GM12891 (cell line): Measurements from ENCODE around the gene TAMM41.

Experiments
- DNase-seq: peaks from one replicate; pipeline ENCODE4 v3.0.0; 2011; ENCODE audit warnings: low spot score; ENCODE audit not compliant: insufficient read length
- FAIRE-seq: peaks from 2 replicates; lab custom pipeline; 2011; peaks lifted over from hg19 to GRCh38; lab: Jason Lieb, UNC
- PAX5 ChIP-seq: IDR thresholded peaks from 2 replicates; pipeline ENCODE4 v1.6.1; 2011; ENCODE audit warnings: low read length, moderate library complexity, mild to moderate bottlenecking; ENCODE audit not compliant: insufficient read depth, severe bottlenecking
- POLR2A ChIP-seq: IDR thresholded peaks from 2 replicates; pipeline ENCODE4 v1.6.1; 2011; ENCODE audit warnings: low read depth, low read length, control low read depth
- POLR2AphosphoS5 ChIP-seq: IDR thresholded peaks from 2 replicates; pipeline ENCODE4 v1.6.1; 2011; ENCODE audit warnings: low read depth, low read length, control low read depth
- POU2F2 ChIP-seq: IDR thresholded peaks from 2 replicates; pipeline ENCODE4 v1.6.1; 2011; ENCODE audit warnings: low read depth, mild to moderate bottlenecking, control low read depth, low read length, moderate library complexity
- SPI1 ChIP-seq: IDR thresholded peaks from 2 replicates; pipeline ENCODE4 v1.6.1; 2011; ENCODE audit warnings: low read depth, low read length, control low read depth
- TAF1 ChIP-seq: IDR thresholded peaks from 2 replicates; pipeline ENCODE4 v1.6.1; 2011; ENCODE audit warnings: low read depth, low read length, control low read depth

The TAMM41 gene

DNA sequence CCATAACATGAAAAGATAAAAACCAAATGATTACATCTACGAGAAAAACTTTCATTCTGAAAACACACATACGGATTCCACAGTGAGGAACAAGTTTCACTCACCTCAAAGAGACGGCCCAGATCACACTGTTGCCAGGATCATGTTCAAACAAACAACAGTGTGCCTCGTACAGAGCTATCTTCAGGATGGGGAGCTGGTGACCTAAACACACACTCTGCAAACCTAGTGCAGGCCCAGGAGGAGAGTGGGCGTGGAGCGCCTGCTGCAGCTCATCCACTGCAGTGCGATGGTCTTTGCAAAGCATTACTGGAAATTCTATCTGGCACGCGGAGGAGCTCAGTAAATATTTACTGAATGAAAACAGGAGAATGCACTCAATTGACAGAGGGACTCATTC lies 38.5 kb downstream of the TAMM41 start:
- DNase-seq (no peak), FAIRE-seq (no peak)
- TF ChIP-seq POU2F2 (no peak), POLR2AphosphoS5 (no peak), SPI1 (no peak), PAX5 (no peak), TAF1 (no peak), POLR2A (no peak)

DNA sequence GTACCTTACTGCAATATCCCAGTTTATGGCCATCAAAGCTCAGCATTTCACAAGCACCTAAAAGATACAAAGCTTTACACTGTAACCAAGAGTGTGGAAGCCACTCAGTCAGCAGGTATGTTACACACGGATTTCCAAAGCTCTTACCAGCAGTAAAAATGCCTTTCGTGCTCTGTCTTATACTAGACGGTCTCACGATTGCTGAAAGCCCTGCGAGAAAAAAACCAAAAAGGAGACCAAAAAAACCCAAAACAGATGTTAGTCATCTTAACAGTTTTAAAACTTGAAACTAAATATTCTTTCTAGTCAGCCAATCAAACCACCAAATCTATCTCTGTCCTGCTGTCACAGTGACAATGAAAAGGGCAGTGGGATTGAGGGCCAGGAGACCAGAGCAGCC lies 39.0 kb downstream of the TAMM41 start:
- FAIRE-seq (no peak), DNase-seq (no peak)
- TF ChIP-seq PAX5 (no peak), POLR2AphosphoS5 (no peak), POU2F2 (no peak)

DNA sequence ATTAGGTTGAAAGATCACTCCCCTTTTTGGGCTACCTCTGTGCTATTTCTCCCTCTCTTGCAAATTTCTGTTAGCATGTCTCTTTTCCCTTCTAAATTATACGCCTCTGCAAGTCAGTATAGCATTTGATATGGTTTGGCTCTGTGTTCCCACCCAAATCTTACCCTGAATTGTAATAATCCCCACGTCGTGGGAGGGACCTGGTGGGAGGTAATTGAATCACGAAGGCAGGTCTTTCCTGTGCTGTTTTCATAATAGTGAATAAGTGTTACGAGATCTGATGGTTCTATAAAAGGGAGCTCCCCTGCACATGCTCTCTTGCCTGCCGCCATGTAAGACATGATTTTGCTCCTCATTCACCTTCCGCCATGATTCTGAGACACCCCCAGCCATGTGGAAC lies 41.0 kb downstream of the TAMM41 start:
- TF ChIP-seq POLR2AphosphoS5 (no peak), TAF1 (no peak), POLR2A (no peak), SPI1 (no peak), POU2F2 (no peak), PAX5 (no peak)
- DNase-seq (no peak), FAIRE-seq (no peak)

DNA sequence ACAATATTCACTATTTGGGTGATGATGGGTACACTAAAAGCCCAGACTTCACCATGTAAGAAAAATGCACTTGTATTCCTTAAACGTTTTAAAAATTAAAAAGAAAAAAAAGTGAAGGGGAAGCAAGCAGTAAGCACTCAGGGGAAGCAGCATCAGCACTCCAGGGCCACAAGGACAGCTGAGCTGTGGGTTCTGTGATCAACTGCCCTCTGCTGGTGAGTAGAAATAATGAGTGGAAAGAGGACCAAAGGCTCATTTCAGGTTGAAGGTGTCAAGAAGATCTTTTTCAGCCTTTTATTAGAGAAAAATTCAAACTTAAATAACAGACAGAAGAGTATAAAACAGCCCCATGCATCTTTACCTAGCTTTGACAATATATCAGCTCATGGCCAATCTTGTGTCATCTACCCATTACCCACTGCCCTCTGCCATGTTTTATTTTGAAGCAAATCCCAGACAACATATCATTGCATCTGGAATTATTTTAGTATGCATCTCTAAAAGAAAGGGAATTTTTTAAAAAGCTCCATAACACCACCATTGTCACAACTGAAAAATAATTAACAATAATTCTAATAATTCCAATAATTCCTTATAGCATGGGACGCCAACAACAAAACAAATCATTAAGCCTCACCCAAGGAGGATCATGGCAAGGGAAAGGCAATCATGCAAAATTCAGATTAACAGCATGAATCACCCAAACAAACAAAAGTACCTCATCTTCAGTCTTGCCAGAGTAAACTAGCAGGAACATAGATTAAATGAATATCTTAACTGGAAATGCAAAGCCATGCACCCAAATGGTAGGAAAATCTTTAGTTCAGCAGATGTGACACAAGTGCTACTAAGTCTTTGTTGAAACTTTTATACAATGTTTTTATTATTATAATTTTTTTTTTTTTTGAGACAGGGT lies 42.5 kb downstream of the TAMM41 start:
- DNase-seq (peak; percentile 43), FAIRE-seq (no peak)
- TF ChIP-seq PAX5 (no peak), TAF1 (no peak), POLR2A (no peak), POLR2AphosphoS5 (no peak), SPI1 (no peak), POU2F2 (no peak)

DNA sequence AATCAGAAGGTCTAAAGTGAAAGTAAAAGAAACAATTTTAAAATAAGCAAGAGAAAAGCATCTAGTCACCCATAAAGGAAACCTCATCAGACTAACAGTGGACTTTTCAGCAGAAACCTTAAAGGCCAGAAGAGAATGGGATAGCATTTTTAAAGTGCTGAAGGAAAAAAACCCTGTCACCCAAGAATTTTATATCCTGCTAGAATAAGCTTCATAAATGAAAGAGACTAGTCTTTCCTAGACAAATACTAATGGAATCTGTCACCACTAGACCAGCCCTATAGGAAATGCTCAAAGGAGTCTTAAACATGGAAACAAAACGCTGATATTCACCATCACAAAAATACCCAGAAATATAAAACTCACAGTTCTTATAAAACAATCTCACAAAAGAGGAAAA lies 46.9 kb downstream of the TAMM41 start:
- TF ChIP-seq POLR2A (no peak), TAF1 (no peak), POLR2AphosphoS5 (no peak), POU2F2 (no peak), PAX5 (no peak), SPI1 (no peak)
- FAIRE-seq: no peak
- no peak for DNase-seq

DNA sequence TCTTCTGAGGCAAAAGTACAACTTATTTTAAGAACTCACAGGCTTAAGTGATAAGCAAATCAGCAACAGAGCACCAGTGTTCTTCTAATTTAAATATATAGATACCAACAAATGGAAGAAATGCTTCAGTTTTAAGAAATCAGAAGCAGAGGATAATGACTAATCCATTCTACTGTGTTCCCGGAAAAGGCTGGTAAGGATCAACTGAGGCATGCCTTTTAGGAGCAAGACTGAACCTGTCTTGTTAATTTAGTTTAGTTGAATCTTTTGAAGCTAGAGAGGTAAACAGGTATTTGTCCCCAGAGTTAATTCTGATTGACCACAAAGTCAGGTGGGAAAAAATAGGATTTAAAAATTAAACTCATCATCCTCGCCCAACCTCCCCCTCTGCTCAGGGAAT lies 51.8 kb downstream of the TAMM41 start:
- no peak for DNase-seq
- TF ChIP-seq TAF1 (no peak), PAX5 (no peak), SPI1 (no peak), POLR2A (no peak), POU2F2 (no peak), POLR2AphosphoS5 (no peak)
- FAIRE-seq: no peak

DNA sequence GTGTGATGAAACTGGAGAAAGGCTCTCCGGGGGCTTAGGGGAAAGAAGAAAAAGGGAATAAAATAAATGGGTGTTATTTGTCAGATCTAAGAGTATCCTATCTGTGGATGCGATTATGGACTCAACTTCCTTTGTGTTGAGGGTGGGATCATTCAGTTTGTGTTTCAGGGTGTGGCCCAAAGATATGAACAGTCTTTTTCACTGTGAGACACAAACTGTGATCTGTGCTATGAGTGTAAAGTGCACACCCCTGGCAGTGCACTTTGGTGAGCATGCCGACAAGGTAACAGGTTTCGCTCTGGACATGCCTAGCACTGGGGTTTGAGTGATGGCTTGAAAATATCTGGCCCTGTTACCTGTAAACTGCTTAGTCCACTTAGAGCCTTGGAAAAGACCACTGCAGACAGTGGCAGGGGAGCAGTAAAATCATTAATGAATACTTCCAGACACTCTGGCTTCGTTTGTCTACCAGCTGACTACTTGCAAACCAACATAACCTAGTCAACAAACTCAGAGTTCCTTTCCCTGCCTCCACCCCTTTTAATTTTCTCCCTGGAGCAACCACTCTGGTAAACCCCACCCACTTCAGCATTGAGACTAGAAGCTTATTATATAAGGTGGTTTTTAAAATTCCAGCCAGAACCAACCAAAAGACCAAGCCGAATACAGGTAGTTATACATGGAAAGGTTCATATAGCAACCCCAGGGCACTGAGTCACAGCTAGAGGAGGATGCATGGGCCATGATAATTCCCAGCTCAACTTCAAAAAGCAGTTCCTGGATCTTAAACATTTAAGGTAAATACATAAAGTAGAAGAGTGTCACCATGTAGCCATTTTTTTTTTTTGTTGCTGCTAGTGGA lies 55.1 kb downstream of the TAMM41 start:
- TF ChIP-seq SPI1 (no peak), TAF1 (no peak), PAX5 (no peak), POU2F2 (no peak), POLR2A (no peak), POLR2AphosphoS5 (no peak)
- no peak for FAIRE-seq
- no peak for DNase-seq

DNA sequence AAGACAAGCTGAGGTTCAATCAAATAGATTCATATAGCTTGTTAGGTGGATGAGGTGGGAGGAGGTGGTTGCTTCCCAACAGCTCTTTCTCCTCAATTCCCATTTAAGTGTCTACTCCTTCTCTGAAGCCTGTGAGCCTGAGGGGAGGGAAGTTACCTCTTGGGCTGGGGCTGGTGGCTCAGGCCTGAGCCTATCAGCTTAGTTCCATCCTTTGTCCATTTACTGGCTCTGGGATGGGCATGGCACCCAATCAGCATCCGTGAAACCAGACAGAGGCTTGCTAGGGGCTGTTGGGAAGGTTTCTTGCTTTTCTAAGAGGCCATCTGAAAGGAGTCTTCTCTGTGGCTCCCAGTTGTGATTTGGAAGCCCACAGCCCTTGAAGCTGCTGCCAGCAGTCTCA lies 57.3 kb downstream of the TAMM41 start:
- DNase-seq (no peak), FAIRE-seq (no peak)
- TF ChIP-seq POLR2AphosphoS5: no peak
- TF ChIP-seq TAF1: no peak
- no peak for TF ChIP-seq SPI1
- no peak for TF ChIP-seq POLR2A
- TF ChIP-seq POU2F2: no peak
- TF ChIP-seq PAX5: no peak

DNA sequence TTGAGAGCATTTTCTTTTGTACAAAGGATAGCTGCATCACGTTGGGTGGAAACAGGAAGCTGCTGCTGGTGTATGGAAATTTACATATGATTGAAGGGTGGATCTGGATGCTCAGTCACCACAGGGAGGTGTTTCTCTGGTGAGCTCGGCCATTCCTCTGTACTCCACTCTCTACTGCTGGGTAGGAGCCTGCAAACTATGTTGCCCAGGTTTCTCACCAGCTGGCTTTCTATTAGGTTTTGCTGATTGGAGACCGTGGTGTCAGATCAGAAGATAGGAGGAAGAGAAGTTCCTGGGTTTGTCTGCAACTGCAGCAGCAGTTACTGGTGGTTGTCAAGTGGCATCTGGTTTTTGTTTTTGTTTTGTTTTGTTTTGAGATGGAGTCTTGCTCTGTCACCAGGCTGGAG lies 61.7 kb downstream of the TAMM41 start:
- DNase-seq (no peak), FAIRE-seq (no peak)
- TF ChIP-seq TAF1: no peak
- no peak for TF ChIP-seq POLR2AphosphoS5
- TF ChIP-seq POU2F2: no peak
- TF ChIP-seq SPI1: no peak
- TF ChIP-seq POLR2A: no peak
- no peak for TF ChIP-seq PAX5
